Ovary (tissue), 9 donors: Measurements from ENCODE around the gene FHOD3. TPM values are rescaled to one million over a fixed set of nuclear protein-coding genes. Genes with fewer than 3 reads are reported as not detected.

Source experiments
- DNase-seq, 5 donors: peaks; one replicate each; pipeline ENCODE4 v3.0.0-alpha.2; 2019 to 2020
- H3K27ac ChIP-seq, 2 donors: fragments of 200-600 bp; one replicate each; pipeline versions ENCODE4 v1.5.1 to v1.8.0; 2019 to 2022
- H3K27me3 ChIP-seq: fragments of 200-600 bp; one replicate; pipeline ENCODE4 v1.8.0; 2022
- H3K36me3 ChIP-seq: fragments of 200-600 bp; sonication (generic); one replicate; pipeline ENCODE4 v1.5.1; 2019
- H3K4me1 ChIP-seq: one replicate; pipeline ENCODE4 v1.8.1; 2013; ENCODE audit warnings: mild to moderate bottlenecking, moderate library complexity; ENCODE audit not compliant: insufficient read depth
- H3K4me3 ChIP-seq: fragments of 200-600 bp; sonication (generic); one replicate; pipeline ENCODE4 v1.5.1; 2017
- H3K9me3 ChIP-seq, 2 donors: fragments of 200-600 bp in 1 of 2; sonication (generic) in 1 of 2; one replicate each; pipeline versions ENCODE4 v1.5.1 to v1.8.1; 2013 to 2019; ENCODE audit warnings: mild to moderate bottlenecking in 1 of 2, moderate library complexity in 1 of 2
- EP300 ChIP-seq: sonication (generic); formaldehyde crosslinking; IDR thresholded peaks from one replicate; pipeline ENCODE4 v1.6.1; 2017; ENCODE audit warnings: antibody characterized with exemption
- POLR2A ChIP-seq: fragments of 450-650 bp; IDR thresholded peaks from one replicate; pipeline ENCODE4 v1.6.1; 2017; ENCODE audit warnings: antibody characterized with exemption, mild to moderate bottlenecking, moderate library complexity
- WGBS, 3 donors: extraction: QIAGEN DNeasy Blood & Tissue Kit in 1 of 3; methylation state at CpG; one replicate each; pipeline versions ENCODE4 v1.1.5 to v1.1.7; 2013 to 2017; 5-methylcytosine and 5-hydroxymethylcytosine counted together
- intact Hi-C, 4 donors: fragments of 100-400 bp; cut with DNase I; formaldehyde crosslinking; loops; one replicate each; pipeline versions ENCODE4 v1.11.0 to v1.15.1; 2022 to 2023
- polyA plus RNA-seq, 2 donors: library from polyadenylated mRNA; stranded (reverse); fragments of 200-250 nt in 1 of 2; fragments of 350-450 nt in 1 of 2; fragmentation: Illumina TruSeq in 1 of 2; extraction: RNeasy Lipid Tissue Mini Kit (QIAGEN cat#74804) in 1 of 2; gene quantifications; one replicate each; pipeline ENCODE4 v1.2.3, GENCODE V29; 2013 to 2014
- total RNA-seq, 7 donors: library from RNA; depleted of rRNA in 2 of 7; stranded (reverse); fragments of >200 nt in 2 of 7; fragmentation: NEBNext Ultra II Directional in 3 of 7; extraction: Animal tissue kit (Norgen Biotek cat#: 25700) in 3 of 7; gene quantifications; one replicate each; pipeline versions ENCODE4 v1.1.0 to v1.2.4, GENCODE V29; 2016 to 2023
- TF ChIP-seq, protein P1 (sequence below), 3 donors: fragments of 450-650 bp in 2 of 3; fragments of 200-600 bp in 1 of 3; IDR thresholded peaks; one replicate each; pipeline versions ENCODE4 v1.5.1 to v1.8.0; 2016 to 2022; ENCODE audit warnings: antibody characterized with exemption in 3 of 3, mild to moderate bottlenecking in 1 of 3
- donor health status: DM: no; HTN: no; CAD: no; lungs with moderate emphysema.
- donor health status: DM: no; HTN: no; CAD: no.
- donor health status: Bipolar disorder and iron deficiency.
- donor health status: DM: yes; HTN: yes; CAD: no.
- donor health status: DM: no; HTN: no; CAD: no.
- donor health status: DM: yes; HTN: yes; CAD: no.

The FHOD3 gene
- total and polyA plus RNA-seq, 9 donors: 3.5 to 62.5 (median 11.0) TPM

DNA sequence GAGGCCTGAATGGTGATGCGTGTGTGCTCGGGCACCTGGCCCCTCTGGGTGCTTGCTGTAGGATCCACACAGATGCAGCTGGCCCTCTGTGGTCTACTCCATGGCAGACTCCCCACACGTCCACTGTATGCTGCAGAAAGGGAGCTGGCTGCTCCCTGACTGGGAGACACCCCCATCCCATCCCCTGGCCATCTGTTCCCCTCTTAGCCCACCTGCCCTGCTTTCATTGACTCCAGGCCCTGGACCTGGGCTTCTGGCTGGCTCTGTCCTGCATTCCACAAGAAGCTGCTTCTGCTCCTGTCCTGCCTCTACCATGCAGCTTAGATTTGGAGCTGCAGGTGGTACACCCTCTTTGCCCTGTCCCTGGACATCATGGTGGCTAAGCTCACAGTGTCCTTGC is 80.1 kb downstream of the FHOD3 start:
- TF ChIP-seq, protein P1, sequence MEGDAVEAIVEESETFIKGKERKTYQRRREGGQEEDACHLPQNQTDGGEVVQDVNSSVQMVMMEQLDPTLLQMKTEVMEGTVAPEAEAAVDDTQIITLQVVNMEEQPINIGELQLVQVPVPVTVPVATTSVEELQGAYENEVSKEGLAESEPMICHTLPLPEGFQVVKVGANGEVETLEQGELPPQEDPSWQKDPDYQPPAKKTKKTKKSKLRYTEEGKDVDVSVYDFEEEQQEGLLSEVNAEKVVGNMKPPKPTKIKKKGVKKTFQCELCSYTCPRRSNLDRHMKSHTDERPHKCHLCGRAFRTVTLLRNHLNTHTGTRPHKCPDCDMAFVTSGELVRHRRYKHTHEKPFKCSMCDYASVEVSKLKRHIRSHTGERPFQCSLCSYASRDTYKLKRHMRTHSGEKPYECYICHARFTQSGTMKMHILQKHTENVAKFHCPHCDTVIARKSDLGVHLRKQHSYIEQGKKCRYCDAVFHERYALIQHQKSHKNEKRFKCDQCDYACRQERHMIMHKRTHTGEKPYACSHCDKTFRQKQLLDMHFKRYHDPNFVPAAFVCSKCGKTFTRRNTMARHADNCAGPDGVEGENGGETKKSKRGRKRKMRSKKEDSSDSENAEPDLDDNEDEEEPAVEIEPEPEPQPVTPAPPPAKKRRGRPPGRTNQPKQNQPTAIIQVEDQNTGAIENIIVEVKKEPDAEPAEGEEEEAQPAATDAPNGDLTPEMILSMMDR (IDR thresholded peaks at IDR 0.05): no peak
- TF ChIP-seq POLR2A: no peak
- no peak for TF ChIP-seq EP300
- intact Hi-C loops: no loop called here
- H3K36me3 ChIP-seq: no peaks in the 10 kb centered on the region
- no peaks in the 10 kb centered on the region for H3K9me3 ChIP-seq
- no peak overlapping the region for H3K4me3 ChIP-seq
- H3K27me3 ChIP-seq: no peaks in the 10 kb centered on the region
- WGBS, 3 donors: 91 to 96% (median 94%) methylated on average over 3 of the region's 3 CpGs
- H3K27ac ChIP-seq: no peak overlapping the region
- peaks cover 3% of the 10 kb centered on the region for H3K4me1 ChIP-seq
- no peak for DNase-seq

DNA sequence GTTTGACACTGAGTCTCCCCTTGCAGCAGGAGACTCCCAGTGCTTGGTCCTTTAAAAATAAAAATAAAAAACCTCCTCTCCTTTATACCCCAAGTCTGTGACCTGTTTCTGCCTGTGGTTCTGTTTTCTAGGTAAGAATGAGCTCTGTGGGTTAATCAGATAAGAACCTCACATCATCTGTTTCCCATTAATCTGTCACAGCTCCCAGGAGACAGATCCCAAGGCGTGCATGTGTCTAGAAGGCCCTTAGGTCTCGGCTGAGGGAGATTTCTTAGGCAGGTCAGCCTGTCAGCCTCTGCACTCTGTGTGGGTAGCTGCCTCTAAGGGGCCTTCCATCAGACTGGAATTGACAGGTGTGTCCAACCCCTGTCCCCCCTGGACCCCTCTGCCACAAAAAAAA is 80.7 kb downstream of the FHOD3 start:
- 92 to 95% (median 93%) methylated on average over 2 of the region's 2 CpGs for WGBS, 3 donors
- peaks cover 6% of the 10 kb centered on the region for H3K4me1 ChIP-seq
- no peak for TF ChIP-seq EP300
- TF ChIP-seq, protein P1 (IDR thresholded peaks at IDR 0.05): no peak
- TF ChIP-seq POLR2A: no peak

DNA sequence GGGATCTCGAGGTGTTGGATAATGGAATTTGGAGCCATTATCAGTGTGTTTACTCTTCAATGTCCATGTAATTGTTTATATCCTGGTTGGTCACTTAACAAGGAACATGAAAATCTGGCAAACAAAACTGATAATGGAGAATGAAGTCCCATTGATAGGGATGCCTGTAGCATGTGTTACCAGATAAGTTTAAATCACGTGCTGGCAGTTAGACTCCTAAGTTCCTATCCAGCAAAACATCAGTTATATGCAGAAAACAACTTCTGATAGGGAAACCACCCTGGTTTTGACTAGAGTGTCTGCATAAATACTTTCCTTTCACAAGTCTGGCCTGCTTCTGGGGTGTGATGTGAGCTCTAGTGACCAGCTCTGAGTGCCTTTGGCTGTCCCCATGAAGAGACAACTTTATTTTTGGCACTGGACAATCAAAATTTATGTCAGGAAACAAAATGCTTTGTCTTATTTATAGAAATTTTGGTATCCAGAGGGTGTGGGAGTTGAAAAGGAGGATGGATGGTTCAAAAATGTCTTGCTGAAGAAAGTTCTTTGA is 82.0 kb downstream of the FHOD3 start:
- Histone ChIP-seq H3K36me3 (no peaks in the 10 kb centered on the region), H3K9me3 (no peaks in the 10 kb centered on the region), H3K27me3 (no peaks in the 10 kb centered on the region), H3K4me3 (no peak overlapping the region), H3K27ac (no peak overlapping the region), H3K4me1 (peaks cover 6% of the 10 kb centered on the region)
- TF ChIP-seq EP300 (no peak), POLR2A (no peak)
- TF ChIP-seq, protein P1 (IDR thresholded peaks at IDR 0.05): no peak
- 59 to 71% (median 62%) methylated on average over 2 of the region's 2 CpGs for WGBS, 3 donors
- no peak for DNase-seq
- intact Hi-C loops: no loop called here

More for the DNA sequence above, 80.7 kb downstream of the FHOD3 start:
- no peak overlapping the region for H3K27ac ChIP-seq
- no peaks in the 10 kb centered on the region for H3K9me3 ChIP-seq
- intact Hi-C loops: no loop called here
- no peak for DNase-seq
- no peak overlapping the region for H3K4me3 ChIP-seq
- H3K36me3 ChIP-seq: no peaks in the 10 kb centered on the region
- no peaks in the 10 kb centered on the region for H3K27me3 ChIP-seq

DNA sequence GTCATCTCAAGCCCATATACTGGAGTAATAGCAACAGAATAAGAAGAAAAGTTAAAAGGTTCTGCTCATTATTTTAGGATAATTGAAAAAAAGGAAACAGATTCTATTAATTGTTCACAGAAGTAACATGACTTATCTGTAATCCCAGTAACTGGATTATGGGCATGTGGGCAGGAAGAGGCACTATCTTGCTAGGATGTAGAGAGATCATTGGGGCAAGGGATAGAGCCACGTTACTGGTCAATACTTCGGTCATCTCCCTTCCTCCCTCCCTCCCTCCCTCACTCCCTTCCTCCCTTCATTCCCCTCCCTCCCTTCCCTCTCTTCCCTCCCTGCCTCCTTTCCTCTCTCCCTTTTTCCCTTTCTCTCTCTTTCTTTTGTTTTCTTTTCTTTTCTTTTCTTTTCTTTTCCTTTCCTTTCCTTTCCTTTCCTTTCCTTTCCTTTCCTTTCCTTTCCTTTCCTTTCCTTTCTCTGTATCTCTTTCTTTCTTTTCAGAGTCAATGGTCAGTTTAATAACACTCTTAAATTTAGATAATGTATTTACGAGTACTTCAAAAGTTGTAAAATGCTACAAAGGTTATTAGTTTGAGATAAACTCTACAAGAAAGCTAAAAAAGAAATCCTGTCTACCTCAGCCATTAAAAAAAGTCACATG is 82.8 kb downstream of the FHOD3 start:
- no peaks in the 10 kb centered on the region for H3K36me3 ChIP-seq
- no peak for TF ChIP-seq POLR2A
- TF ChIP-seq EP300: no peak
- H3K9me3 ChIP-seq: no peaks in the 10 kb centered on the region
- intact Hi-C loops: no loop called here
- H3K4me1 ChIP-seq: peaks cover 6% of the 10 kb centered on the region
- H3K4me3 ChIP-seq: no peak overlapping the region
- H3K27ac ChIP-seq: no peak overlapping the region
- WGBS, 3 donors: 79 to 90% (median 81%) methylated on average over 3 of the region's 3 CpGs
- no peaks in the 10 kb centered on the region for H3K27me3 ChIP-seq
- DNase-seq: no peak

DNA sequence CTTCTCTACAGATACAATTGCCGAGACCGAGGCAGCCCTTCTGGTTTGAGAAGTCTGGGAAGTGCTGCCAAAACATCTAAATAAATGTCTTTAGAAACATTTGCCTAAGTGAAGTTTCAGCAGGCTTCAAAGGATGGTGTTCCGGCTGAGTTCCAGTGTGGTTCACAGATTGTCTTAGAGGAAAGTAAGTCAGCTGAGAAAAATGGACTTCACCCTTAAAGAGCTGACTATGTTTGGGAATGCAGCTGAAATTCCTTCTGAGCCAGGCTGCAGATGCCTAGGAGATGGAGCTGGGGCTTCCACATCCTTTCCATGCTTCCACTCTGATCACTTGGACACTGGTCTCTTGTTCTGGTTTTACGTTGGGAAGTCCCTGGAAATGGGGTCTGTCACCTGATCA is 83.6 kb downstream of the FHOD3 start:
- TF ChIP-seq POLR2A (no peak), EP300 (no peak)
- TF ChIP-seq, protein P1 (IDR thresholded peaks at IDR 0.05): no peak
- intact Hi-C loops: no loop called here
- no peaks in the 10 kb centered on the region for H3K27me3 ChIP-seq
- no peak overlapping the region for H3K4me3 ChIP-seq
- no peak for DNase-seq
- no peaks in the 10 kb centered on the region for H3K9me3 ChIP-seq
- peaks cover 6% of the 10 kb centered on the region for H3K4me1 ChIP-seq
- H3K36me3 ChIP-seq: no peaks in the 10 kb centered on the region
- H3K27ac ChIP-seq: no peak overlapping the region
- WGBS, 3 donors: 69 to 83% (median 69%) methylated on average over 4 of the region's 4 CpGs
